ENCODE measurements around the gene DCLK1. TPM values are rescaled to one million over a fixed set of nuclear protein-coding genes. Genes with fewer than 3 reads are reported as not detected.
"Not testable (repeated sequence)": the region's sequence is repeated elsewhere in the genome, so short reads cannot be mapped to it uniquely, and the experiment has no call there.

DCLK1 gene
- total RNA-seq, 2 donors from 2014 or later = 25.6 to 27.8 TPM

GRCh38 chr13:35978607-35979316 lies 152.4 kb downstream of the DCLK1 start:
- H3K4me3 ChIP-seq = peak overlapping the region; percentile 15
- H3K27ac ChIP-seq = peak overlapping the region; percentile 74 to 78
- no peaks in the 10 kb centered on the region for H3K27me3 ChIP-seq (replicated peaks; ENCODE audit: insufficient read depth)
- ATAC-seq (ENCODE audit: insufficient number of reproducible peaks, low FRiP score, low read depth) (peak; percentile 64), DNase-seq (ENCODE audit: low spot score) (no peak)
- peaks cover 6 to 13% of the 10 kb centered on the region in 2 donors for H3K4me1 ChIP-seq (ENCODE audit: control insufficient read depth in 1 of 2, low read depth in 2 of 2)
- H3K9me3 ChIP-seq = no peaks in the 10 kb centered on the region
- H3K36me3 ChIP-seq = no peaks in the 10 kb centered on the region
- TF ChIP-seq CTCF (IDR thresholded peaks at IDR 0.05) = peak; percentile 83

- H3K4me1 ChIP-seq (ENCODE audit: control insufficient read depth in 1 of 2, low read depth in 2 of 2) = peaks cover 6 to 13% of the 10 kb centered on the region in 2 donors
- DNase-seq (ENCODE audit: low spot score) = no peak
- H3K36me3 ChIP-seq = no peaks in the 10 kb centered on the region
- H3K27me3 ChIP-seq (replicated peaks; ENCODE audit: insufficient read depth) = no peaks in the 10 kb centered on the region
- H3K9me3 ChIP-seq = no peaks in the 10 kb centered on the region
- no peak for TF ChIP-seq CTCF (IDR thresholded peaks at IDR 0.05)
- no peak for ATAC-seq (ENCODE audit: insufficient number of reproducible peaks, low FRiP score, low read depth)
- no peak overlapping the region for H3K4me3 ChIP-seq
- no peak overlapping the region for H3K27ac ChIP-seq
These were observed 154.1 kb downstream of the DCLK1 start for GRCh38 chr13:35977060-35977459.

- no peak overlapping the region for H3K4me3 ChIP-seq
- H3K27me3 ChIP-seq (replicated peaks; ENCODE audit: insufficient read depth) = no peaks in the 10 kb centered on the region
- peaks cover 6 to 13% of the 10 kb centered on the region in 2 donors for H3K4me1 ChIP-seq (ENCODE audit: control insufficient read depth in 1 of 2, low read depth in 2 of 2)
- no peaks in the 10 kb centered on the region for H3K9me3 ChIP-seq
- no peak for DNase-seq (ENCODE audit: low spot score)
- TF ChIP-seq CTCF (IDR thresholded peaks at IDR 0.05) = no peak
- ATAC-seq (ENCODE audit: insufficient number of reproducible peaks, low FRiP score, low read depth) = no peak
- H3K27ac ChIP-seq = no peak overlapping the region
- H3K36me3 ChIP-seq = no peaks in the 10 kb centered on the region
These were observed 155.1 kb downstream of the DCLK1 start for GRCh38 chr13:35976126-35976525.

GRCh38 chr13:35966951-35967350 lies 164.2 kb downstream of the DCLK1 start:
- DNase-seq (ENCODE audit: low spot score); H3K27me3 ChIP-seq (replicated peaks; ENCODE audit: insufficient read depth); H3K9me3 ChIP-seq; H3K36me3 ChIP-seq; ATAC-seq (ENCODE audit: insufficient number of reproducible peaks, low FRiP score, low read depth); H3K4me3 ChIP-seq; H3K4me1 ChIP-seq (ENCODE audit: control insufficient read depth in 1 of 2, low read depth in 2 of 2); H3K27ac ChIP-seq: not testable (repeated sequence)

- no peak for ATAC-seq (ENCODE audit: insufficient number of reproducible peaks, low FRiP score, low read depth)
- Histone ChIP-seq H3K9me3 (no peaks in the 10 kb centered on the region), H3K4me1 (ENCODE audit: control insufficient read depth in 1 of 2, low read depth in 2 of 2) (no peaks in the 10 kb centered on the region), H3K27me3 (replicated peaks; ENCODE audit: insufficient read depth) (no peaks in the 10 kb centered on the region), H3K36me3 (no peaks in the 10 kb centered on the region), H3K27ac (no peak overlapping the region), H3K4me3 (no peak overlapping the region)
- no peak for DNase-seq (ENCODE audit: low spot score)
- no peak for TF ChIP-seq CTCF (IDR thresholded peaks at IDR 0.05)
These were observed 165.2 kb downstream of the DCLK1 start for GRCh38 chr13:35966024-35966423.
